ENCODE measurements around the gene FBXO47.

Gene FBXO47, protein sequence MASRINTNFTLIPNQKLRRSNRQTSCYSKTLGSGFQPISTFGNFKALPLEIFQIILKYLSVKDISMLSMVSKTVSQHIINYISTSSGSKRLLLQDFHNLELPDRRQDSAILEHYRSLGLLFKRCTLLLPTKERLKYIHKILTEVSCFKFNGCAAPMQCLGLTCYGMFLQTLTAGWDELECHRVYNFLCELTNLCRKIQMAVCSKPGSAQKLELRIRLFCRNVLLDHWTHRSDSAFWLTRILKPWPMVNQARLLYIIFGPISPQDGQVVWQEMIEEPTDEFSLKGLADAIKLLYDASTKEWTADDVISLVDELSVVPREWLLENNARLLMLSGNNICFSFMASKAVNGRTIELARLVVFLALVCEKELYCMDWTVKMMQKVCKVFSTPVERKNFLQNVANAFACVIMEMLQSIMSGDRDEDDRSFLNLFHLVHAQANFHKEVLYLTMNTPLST

DNA sequence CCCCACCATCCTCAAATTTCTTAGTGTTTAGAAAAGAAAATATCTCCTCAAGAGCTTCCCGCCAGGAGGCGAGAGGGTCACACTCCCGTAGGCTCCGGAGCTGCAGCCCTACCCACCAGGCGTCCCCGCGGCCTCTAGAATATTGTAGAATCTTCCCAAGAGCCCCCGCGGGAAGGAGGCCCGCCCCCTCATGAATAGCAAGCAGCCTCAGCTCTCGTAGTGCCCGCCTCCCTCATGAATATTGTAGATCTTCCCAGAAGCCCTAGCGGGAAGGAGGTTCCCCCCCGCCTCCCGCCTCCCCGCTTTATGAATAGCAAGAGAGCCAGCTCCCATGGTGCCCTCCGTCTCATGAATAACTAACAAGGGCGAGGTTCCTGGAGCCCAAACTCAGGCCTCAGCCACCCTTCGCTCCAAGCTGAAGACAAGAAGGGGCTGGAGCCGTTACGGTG lies at the start of gene FBXO47:
FBXO47 (minus strand) TSS at position 114 of the 449 bp plus-strand sequence. CDS start 4,378 bp downstream, outside the sequence.
- TF ChIP-seq, protein P1, sequence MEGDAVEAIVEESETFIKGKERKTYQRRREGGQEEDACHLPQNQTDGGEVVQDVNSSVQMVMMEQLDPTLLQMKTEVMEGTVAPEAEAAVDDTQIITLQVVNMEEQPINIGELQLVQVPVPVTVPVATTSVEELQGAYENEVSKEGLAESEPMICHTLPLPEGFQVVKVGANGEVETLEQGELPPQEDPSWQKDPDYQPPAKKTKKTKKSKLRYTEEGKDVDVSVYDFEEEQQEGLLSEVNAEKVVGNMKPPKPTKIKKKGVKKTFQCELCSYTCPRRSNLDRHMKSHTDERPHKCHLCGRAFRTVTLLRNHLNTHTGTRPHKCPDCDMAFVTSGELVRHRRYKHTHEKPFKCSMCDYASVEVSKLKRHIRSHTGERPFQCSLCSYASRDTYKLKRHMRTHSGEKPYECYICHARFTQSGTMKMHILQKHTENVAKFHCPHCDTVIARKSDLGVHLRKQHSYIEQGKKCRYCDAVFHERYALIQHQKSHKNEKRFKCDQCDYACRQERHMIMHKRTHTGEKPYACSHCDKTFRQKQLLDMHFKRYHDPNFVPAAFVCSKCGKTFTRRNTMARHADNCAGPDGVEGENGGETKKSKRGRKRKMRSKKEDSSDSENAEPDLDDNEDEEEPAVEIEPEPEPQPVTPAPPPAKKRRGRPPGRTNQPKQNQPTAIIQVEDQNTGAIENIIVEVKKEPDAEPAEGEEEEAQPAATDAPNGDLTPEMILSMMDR (IDR thresholded peaks at IDR 0.05; ENCODE audit: borderline replicate concordance, insufficient read depth, low read depth, low read length): no peak
- no peak within 1 kb of the TSS for H3K4me3 ChIP-seq (ENCODE audit: low read depth, low read length)

DNA sequence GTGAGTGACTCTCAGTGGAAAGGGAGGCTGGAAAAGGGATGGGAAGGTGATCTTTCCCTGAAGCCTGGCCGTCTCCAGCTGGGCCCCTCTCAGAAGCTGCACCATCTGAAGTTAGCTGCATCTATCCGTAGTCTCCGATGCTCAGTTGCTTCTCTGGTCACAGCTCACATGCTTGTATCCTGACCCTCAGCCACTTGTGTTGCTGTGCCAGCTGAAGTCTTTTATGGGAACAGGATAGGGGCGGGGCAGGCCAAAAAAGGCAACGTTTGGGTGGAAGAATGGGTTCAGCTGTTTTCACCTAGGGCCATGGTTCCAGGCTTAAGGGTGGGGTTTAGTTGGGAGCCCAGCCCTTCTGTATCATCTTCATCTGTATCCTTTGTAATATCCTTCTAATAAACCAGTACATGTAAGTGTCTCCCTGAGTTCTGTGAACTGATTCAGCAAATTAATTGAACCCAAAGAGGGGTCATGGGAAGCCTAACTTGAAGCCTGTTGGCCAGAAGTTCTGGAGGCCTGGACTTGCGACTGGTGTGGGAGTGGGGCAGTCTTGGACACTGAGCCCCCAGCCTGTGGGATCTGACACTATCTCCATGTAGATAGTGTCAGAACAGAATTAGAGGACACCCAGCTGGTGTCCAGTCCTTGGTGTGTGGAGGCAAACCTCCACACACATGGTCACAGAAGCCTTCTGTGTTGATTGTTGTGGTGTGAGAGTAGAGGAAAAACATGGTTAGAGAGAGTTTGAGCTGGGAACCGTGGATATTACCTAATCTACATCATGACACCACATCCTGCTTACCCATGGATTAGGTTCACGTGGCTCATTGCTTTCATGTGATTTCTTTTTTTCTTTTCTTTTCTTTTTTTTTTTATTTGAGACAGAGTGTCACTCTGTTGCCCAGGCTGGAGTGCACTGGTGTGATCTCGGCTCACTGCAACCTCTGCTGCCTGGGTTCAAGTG lies 49.3 kb upstream of the FBXO47 start:
- TF ChIP-seq, protein P1 (IDR thresholded peaks at IDR 0.05; ENCODE audit: borderline replicate concordance, insufficient read depth, low read depth, low read length): no peak
- H3K4me3 ChIP-seq (ENCODE audit: low read depth, low read length): no peak overlapping the region

DNA sequence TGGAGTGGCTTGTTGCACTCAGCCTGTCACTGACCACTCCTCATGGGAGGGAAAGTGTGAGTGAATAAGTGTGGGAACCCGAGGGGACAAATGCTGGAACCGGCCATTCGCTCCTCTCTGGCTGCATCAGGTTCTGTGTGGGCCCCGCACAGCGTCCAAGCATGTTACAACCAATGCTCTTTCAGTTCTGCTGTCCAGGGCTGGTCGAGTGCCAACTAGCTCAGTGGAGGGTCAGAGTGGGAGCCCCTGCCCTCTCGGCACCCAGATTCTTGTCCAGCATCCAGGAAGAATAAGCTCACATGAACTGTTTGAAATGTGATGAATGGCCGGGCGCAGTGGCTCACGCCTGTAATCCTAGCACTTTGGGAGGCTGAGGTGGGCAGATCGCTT lies 48.3 kb upstream of the FBXO47 start:
- H3K4me3 ChIP-seq (ENCODE audit: low read depth, low read length): no peak overlapping the region
- TF ChIP-seq, protein P1 (IDR thresholded peaks at IDR 0.05; ENCODE audit: borderline replicate concordance, insufficient read depth, low read depth, low read length): no peak

DNA sequence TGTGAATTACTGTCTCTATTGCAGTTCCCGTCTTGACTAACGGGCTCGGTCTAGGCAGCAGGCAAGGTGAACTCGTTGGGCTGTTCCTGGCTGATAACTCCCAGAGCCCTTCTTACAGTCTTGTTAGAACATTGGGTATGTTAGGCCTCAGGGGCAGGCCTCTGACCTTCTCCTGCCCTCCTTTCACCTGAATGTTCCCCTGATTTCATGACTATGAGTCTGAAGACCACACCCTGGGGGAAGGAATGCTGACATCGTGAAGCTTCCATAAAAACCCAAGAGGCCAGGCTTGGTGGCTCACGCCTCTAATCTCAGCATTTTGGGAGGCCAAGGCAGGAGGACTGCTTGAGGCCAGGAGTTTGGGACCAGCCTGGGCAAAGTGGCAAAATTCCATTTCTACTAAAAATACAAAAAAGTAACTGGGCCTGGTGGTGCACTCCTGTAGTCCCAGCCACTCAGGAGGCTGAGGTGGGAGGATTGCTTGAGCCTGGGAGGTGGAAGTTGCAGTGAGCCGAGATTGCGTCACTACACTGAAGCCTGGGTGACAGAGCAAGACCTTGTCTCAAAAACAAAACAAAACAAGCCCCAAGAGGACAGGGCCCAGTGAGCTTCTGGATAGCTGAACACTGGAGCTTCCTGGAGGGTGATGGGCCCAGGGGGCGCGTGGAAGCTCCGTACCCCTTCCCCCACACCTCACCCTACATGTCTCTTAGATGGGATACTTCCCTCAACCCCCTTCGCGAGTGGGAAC lies 47.8 kb upstream of the FBXO47 start:
- TF ChIP-seq, protein P1 (IDR thresholded peaks at IDR 0.05; ENCODE audit: borderline replicate concordance, insufficient read depth, low read depth, low read length): no peak
- no peak overlapping the region for H3K4me3 ChIP-seq (ENCODE audit: low read depth, low read length)

DNA sequence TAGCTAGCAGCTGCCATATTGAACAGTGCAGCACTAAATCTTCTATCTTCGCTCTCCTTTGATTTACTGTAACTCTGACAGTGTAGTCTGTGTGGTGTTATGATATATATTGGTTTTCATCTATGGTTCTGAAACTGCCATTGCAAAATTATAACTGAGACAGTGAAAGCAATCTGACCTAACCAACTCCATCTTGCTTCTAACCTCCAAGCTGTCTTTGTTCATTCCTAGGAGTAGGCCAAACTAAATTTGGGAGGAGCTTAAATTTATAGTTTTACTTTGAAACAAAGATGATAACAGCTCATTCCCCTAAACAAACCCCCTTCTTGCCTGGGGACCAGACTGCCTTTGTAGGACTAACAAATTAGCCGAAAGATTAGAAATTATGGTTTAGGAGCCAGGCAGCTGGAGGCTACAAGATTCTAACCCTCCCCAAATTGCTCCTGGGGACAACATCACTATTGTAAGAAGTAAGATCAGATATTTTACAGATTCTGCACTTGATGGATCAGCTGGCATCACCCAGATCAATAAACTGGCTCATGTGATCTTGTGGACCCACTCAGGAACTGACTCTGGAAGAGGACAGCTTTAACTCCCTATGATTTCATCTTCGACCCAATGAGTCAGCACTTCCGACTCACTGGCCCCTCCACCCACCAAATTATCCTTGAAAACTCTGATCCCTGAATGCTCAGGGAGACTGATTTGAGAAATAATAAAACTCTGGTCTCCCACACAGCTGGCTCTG lies 47.0 kb upstream of the FBXO47 start:
- TF ChIP-seq, protein P1 (IDR thresholded peaks at IDR 0.05; ENCODE audit: borderline replicate concordance, insufficient read depth, low read depth, low read length): no peak
- H3K4me3 ChIP-seq (ENCODE audit: low read depth, low read length): no peak overlapping the region

DNA sequence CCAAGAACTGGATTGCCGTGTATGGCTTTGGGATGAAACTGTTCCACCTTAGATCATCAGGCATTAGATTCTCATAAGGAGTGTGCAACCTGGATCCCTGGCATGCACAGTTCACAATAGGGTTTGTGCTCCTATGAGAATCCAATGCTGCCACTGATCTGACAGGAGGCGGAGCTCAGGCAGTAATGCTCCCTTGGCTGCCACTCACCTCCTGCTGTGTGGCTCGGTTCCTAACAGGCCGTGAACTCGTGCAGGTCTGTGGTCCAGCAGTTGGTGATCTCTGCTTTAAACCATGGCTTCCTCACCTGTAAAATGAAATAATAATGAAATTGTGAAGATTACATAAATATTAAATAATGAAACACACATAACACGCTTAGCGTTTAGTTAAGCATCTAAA lies 45.5 kb upstream of the FBXO47 start:
- TF ChIP-seq, protein P1 (IDR thresholded peaks at IDR 0.05; ENCODE audit: borderline replicate concordance, insufficient read depth, low read depth, low read length): no peak

More for the DNA sequence above, 45.5 kb upstream of the FBXO47 start:
- no peak overlapping the region for H3K4me3 ChIP-seq (ENCODE audit: low read depth, low read length)
